GM21526 (cell line): Measurements from ENCODE around the gene DGKG.

ENCODE experiments used
- ATAC-seq: cut with Tn5 transposase; IDR thresholded peaks from one replicate; pipeline ENCODE4 v1.9.1; 2021; ENCODE audit warnings: moderate library complexity; ENCODE audit not compliant: unreplicated experiment, low FRiP score

DGKG gene

GRCh38 chr3:186216900-186217819 lies 144.9 kb downstream of the DGKG start:
- ATAC-seq, result no peak

GRCh38 chr3:186214670-186215069 lies 147.4 kb downstream of the DGKG start:
- no peak for ATAC-seq

DNA sequence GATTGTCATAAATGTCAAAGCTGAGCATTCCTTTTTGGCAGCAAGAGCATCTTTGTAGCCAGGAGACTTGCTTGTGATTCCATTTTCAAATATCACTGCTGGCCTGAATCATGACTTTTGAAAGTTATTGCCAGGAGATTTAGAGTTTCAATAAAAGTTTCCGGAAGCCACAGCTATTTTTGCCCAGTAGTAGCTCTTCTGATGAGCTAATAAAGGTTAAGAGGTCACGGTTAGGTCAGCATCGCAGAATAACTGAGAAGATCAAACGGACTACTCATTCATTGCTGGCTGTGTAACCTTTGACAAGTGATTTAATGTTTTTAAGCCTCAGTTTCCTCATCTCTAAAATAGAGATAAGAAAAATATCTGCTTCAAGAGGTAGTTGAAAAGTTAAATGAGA lies 148.1 kb downstream of the DGKG start:
- ATAC-seq, result no peak

- no peak for ATAC-seq
These were observed 149.4 kb downstream of the DGKG start for GRCh38 chr3:186212611-186213010.

DNA sequence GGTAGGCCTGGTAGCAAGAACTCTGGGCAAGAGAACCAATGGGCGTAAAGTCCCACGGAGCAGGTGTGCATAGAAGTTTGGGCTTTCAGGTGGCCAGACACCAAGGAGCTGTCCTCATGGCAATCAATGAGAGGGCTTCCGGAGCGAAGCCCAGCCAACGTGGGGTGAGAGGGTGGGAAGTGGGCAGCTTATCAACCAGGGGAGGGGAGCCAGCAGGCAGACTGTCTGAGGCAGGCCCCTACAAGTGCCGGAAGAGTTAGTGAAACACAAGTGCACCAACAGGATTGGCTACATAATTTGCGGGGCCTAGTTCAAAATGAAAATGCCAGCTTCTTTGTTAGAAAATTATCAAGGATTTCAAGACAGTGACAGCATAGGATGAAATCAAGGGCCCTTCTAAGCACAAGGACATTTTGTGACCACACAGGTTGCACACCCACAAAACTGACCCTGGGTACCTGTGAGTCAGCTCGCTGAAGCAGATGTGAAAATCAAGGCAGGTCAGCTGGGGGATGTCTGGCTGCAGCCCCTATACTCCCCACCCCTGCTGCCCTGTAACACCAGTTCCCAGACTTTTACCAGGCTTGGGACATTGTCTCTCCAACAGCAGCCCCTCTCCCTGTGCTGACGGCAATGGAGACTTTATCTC lies 151.1 kb downstream of the DGKG start:
- ATAC-seq, result no peak

- no peak for ATAC-seq
These were observed 152.0 kb downstream of the DGKG start for GRCh38 chr3:186209810-186210752.

- ATAC-seq, result no peak
These were observed 153.6 kb downstream of the DGKG start for GRCh38 chr3:186208296-186208989.

DNA sequence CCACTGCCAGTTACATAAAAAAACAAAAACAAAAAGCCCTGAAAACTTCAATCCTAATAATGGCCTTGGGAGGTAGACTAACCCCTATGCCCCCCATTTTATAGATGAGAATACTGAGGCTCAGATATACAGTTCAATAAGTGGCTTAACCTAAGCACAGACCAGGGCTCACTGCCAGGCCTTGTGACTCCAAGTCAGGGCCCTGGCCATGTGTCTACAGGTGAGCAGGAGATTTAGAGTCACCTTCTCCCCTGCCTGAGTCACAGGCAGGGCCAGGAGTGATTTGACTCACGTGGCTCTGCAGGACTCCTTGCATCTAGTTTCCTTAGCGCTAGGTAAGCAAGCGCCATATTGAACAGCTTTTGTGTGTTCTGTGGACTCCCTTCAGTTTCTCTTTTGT lies 154.5 kb downstream of the DGKG start:
- no peak for ATAC-seq

GRCh38 chr3:186200726-186201125 lies 161.3 kb downstream of the DGKG start:
- no peak for ATAC-seq

GRCh38 chr3:186198442-186198841 lies 163.6 kb downstream of the DGKG start:
- no peak for ATAC-seq

GRCh38 chr3:186194451-186194811 lies 167.6 kb downstream of the DGKG start:
- ATAC-seq, result no peak

DNA sequence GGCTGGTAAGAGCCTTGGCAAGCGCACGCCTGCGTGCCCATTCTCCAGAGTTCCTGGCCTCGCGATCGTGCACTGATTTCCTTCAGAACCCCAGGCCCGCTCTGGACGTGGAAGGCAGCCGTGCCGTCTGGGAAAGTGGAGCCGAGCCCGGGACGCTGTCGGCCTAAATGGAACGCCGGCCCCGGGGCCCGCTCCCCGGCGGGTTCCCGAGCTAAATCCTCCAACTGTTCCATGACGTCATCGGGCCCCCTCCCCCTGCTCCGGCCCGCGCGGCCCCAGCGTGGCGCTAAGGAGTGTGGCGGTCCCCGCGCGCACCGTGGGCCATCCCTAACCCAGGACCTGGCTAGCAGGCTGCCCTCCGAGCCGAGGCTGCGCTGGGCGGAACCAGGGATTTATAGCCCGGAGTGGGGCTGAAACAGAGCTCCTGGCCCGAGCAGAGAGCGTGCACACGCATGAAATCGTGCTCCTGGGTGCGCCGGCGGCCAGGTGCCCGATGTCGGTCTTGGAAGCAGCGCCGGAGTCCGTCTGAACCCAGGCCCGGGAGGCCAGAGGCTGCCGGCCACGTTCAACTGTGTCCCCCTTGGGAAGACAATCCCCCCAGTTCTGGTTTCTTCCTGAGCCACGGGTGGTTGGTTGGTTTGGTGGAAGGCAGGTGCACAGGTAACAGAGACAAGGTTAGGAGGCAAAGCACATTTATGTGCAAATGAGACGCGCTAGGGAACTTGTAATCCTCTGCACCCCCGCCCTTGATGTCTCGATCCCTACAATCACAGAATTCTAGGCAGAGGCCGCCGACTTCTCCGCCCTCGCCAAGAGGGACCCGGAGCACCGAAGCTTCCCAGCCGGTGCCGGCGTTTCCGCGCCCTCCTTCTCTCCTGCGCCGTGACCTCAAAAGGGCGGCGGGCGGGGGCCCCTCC lies 168.2 kb downstream of the DGKG start:
- no peak for ATAC-seq

DNA sequence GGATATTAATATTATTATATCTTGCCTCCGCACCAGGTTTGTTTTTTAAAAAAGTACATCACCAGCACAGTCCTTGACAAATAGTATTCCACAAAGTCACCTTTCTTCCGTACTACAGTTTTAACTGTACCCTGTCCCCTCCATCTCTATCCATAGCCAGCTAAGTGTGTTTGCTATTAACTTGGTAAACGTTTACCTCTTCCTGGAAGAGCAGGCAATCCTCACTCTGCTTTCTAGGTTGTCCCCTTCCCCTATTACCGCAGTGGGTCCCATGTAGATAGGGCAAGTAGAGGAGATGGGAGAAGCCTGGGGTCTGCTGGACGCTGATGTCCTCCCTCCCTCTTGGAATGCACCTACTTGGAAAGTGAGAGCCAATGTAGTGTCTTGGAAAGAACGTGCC lies 169.2 kb downstream of the DGKG start:
- no peak for ATAC-seq

DNA sequence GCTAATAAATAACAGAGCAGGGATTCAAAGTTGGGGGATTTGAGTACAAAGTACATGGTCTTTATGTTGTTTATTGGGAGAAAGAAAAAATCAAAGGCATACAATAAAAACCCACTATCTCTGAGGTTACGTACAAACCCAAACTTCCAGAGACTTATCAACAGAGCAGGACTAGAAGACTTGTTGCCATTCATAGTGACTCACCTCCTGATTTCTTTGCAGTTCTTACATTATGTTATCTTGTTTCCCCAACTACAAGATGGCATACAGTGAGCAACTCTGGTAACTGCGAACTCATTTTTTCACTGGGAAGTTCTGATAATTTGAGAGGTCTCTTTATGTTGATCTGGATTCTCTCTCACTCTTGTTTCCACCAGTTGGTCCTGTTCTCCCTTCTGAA lies 172.5 kb downstream of the DGKG start:
- ATAC-seq, result no peak

DNA sequence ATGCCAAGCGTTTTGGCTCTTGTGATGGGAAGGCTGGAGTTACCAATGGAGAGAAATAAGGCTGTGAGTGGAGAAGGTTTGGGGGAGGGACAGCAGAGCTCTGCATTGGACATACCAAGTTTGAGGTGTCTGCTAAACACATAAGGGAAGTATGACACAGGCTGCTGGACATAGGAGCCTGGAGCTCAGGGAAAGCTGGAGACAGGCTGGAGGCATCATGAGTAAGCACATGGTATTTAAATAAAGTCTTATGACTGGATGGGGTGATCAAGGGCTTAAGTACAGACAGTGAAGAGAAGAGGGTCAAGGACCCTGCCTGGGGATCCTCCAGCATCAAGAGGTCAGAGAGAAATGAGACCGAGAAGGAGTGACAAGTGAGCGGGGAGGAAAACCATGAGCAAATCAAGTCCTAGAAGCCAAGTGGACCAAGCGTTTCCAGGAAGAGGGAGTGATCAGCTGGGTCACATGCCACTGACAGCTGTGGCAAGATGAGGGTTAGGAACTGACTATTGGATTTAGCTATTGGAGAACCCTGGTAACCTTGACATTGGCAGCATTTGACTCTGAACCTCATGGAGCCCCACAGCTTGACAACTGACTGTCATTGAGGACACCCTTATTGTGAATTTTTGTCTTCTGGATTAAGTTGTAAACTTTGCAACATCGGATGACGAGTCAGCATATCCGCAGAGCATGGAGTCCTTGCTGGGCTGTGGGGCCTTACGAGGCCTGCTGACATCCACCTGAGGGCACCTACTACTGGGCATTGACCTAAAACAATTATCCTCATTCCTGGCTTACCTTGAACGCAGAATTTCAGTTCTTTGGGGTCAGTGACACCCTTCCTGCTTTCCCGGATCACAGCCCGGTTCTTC lies 174.4 kb downstream of the DGKG start:
- no peak for ATAC-seq

DNA sequence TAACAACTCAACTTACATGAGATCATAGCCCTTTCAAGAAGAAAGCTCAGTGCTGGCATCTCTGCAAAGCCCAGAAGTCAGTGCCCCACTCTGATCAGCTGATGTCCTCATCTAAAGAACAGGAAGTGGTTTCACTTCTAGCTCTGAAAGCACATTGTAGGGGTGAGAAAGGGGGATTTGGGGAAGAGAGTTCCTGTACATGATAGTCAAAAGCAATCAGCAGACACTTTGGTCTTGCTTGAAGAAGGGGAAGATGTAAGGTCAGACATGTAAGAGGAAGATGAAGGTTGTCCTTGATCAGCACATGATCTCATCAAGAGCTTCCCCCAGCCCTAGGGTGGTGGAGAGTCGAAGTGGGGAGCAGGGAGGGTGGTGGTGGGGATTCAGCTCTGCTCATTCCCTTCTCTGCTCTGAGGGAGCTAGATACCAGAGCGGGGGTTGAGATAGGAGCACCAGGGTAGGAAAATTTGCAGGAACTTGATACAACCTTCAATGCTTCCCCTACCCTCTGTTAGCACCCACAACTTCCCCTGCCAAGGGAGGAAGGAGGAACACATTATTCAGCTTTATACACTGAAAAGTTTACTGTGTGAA lies 176.7 kb downstream of the DGKG start:
- ATAC-seq, result no peak

GRCh38 chr3:186184021-186184420 lies 178.0 kb downstream of the DGKG start:
- ATAC-seq, result no peak

DNA sequence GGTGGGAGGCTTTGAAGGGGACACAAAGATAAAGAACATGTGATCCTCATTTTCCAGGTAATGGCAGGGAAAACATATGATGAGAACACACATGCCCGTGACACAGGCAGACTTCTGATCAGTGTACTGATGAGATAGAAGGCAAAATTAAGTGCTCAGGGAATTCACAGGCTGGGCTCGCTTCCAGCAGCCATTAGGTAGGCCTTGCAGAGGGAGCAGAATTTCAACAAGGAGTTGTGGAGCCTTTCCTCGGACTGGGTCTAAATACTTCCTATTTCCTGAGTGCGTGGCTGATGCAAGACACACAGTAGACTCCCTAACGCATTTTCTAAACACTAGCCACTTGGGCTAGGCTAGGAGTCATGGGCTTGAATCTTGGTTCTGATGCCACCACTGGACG lies 179.2 kb downstream of the DGKG start:
- no peak for ATAC-seq
